ENCODE results near the gene SIAH3. TPM values are rescaled to one million over a fixed set of nuclear protein-coding genes. Genes with fewer than 3 reads are reported as not detected.

The SIAH3 gene
- polyA plus RNA-seq, 1 donor (not counting 4 experiments of a cell fraction or from before 2014, with no cell fraction given) = 0.12 TPM

- Histone ChIP-seq H3K79me2 (ENCODE audit: control insufficient read depth, insufficient read depth, low read length) (no peaks in the 10 kb centered on the region), H4K20me1 (ENCODE audit: control insufficient read depth, extremely low read depth, insufficient read depth, low read length) (no peaks in the 10 kb centered on the region), H3K4me1 (ENCODE audit: control insufficient read depth, extremely low read depth, insufficient read depth, low read length) (peaks cover 10% of the 10 kb centered on the region), H3K27me3 (ENCODE audit: control insufficient read depth, extremely low read depth, insufficient read depth, low read length) (no peaks in the 10 kb centered on the region), H3K9me3 (ENCODE audit: control insufficient read depth, low read depth, low read length) (no peaks in the 10 kb centered on the region), H3K9ac (ENCODE audit: control insufficient read depth, extremely low read depth, insufficient read depth, low read length) (no peak overlapping the region), H2AFZ (ENCODE audit: control insufficient read depth, low read length) (no peak overlapping the region), H3K36me3 (ENCODE audit: control insufficient read depth in 2 of 2, extremely low read depth in 1 of 2, insufficient read depth in 2 of 2, low read length in 2 of 2) (no peaks in the 10 kb centered on the region), H3K4me2 (ENCODE audit: control insufficient read depth, extremely low read depth, insufficient read depth, low read depth, low read length) (no peak overlapping the region), H3K9me1 (ENCODE audit: control insufficient read depth, extremely low read depth, insufficient read depth, low read length) (no peaks in the 10 kb centered on the region), H3K4me3 (ENCODE audit: control insufficient read depth in 2 of 3, extremely low read depth in 1 of 3, insufficient read depth in 2 of 3, low read depth in 1 of 3, low read length in 3 of 3) (no peak overlapping the region), H3K27ac (ENCODE audit: control insufficient read depth, insufficient read depth, low read length) (no peak overlapping the region)
- dilution Hi-C loops (cut with MboI; ENCODE audit: extremely low pct_ligation_motif_present, low sequenced_read_pairs) = no loop called here
- TF ChIP-seq EZH2 (IDR thresholded peaks at IDR 0.05; ENCODE audit: low read length) (no peak), CTCF (optimal IDR thresholded peaks at IDR 0.05 in 1 of 3, IDR thresholded peaks at IDR 0.05 in 1 of 3, conservative IDR thresholded peaks at IDR 0.05 in 1 of 3; ENCODE audit: extremely low read depth in 1 of 3, insufficient read depth in 2 of 3, low read length in 3 of 3) (no peak)
- DNase-seq (ENCODE audit: low read depth, low spot score) (no peak), FAIRE-seq (no peak)
Measured at GRCh38 chr13:45838171-45838745, 13.3 kb downstream of the SIAH3 start.

GRCh38 chr13:45837111-45837510 is 14.4 kb downstream of the SIAH3 start:
- DNase-seq (ENCODE audit: low read depth, low spot score) (no peak), FAIRE-seq (no peak)
- no peaks in the 10 kb centered on the region for H3K36me3 ChIP-seq (ENCODE audit: control insufficient read depth in 2 of 2, extremely low read depth in 1 of 2, insufficient read depth in 2 of 2, low read length in 2 of 2)
- peaks cover 10% of the 10 kb centered on the region for H3K4me1 ChIP-seq (ENCODE audit: control insufficient read depth, extremely low read depth, insufficient read depth, low read length)
- no peak overlapping the region for H3K4me3 ChIP-seq (ENCODE audit: control insufficient read depth in 2 of 3, extremely low read depth in 1 of 3, insufficient read depth in 2 of 3, low read depth in 1 of 3, low read length in 3 of 3)
- no peaks in the 10 kb centered on the region for H4K20me1 ChIP-seq (ENCODE audit: control insufficient read depth, extremely low read depth, insufficient read depth, low read length)
- H3K4me2 ChIP-seq (ENCODE audit: control insufficient read depth, extremely low read depth, insufficient read depth, low read depth, low read length) = no peak overlapping the region
- no peaks in the 10 kb centered on the region for H3K27me3 ChIP-seq (ENCODE audit: control insufficient read depth, extremely low read depth, insufficient read depth, low read length)
- no peaks in the 10 kb centered on the region for H3K9me3 ChIP-seq (ENCODE audit: control insufficient read depth, low read depth, low read length)
- no peak for TF ChIP-seq EZH2 (IDR thresholded peaks at IDR 0.05; ENCODE audit: low read length)
- no peak for TF ChIP-seq CTCF (optimal IDR thresholded peaks at IDR 0.05 in 1 of 3, IDR thresholded peaks at IDR 0.05 in 1 of 3, conservative IDR thresholded peaks at IDR 0.05 in 1 of 3; ENCODE audit: extremely low read depth in 1 of 3, insufficient read depth in 2 of 3, low read length in 3 of 3)
- no peak overlapping the region for H2AFZ ChIP-seq (ENCODE audit: control insufficient read depth, low read length)
- no peaks in the 10 kb centered on the region for H3K79me2 ChIP-seq (ENCODE audit: control insufficient read depth, insufficient read depth, low read length)
- no peak overlapping the region for H3K27ac ChIP-seq (ENCODE audit: control insufficient read depth, insufficient read depth, low read length)
- H3K9me1 ChIP-seq (ENCODE audit: control insufficient read depth, extremely low read depth, insufficient read depth, low read length) = no peaks in the 10 kb centered on the region
- dilution Hi-C loops (cut with MboI; ENCODE audit: extremely low pct_ligation_motif_present, low sequenced_read_pairs) = no loop called here
- no peak overlapping the region for H3K9ac ChIP-seq (ENCODE audit: control insufficient read depth, extremely low read depth, insufficient read depth, low read length)
